HFFc6 (cell line): ENCODE measurements around the gene VPREB3. TPM values are rescaled to one million over a fixed set of nuclear protein-coding genes. Genes with fewer than 3 reads are reported as not detected.

Experiments
- DNase-seq: peaks from one replicate; pipeline ENCODE4 v3.0.0-alpha.2; 2018
- H3K27ac Mint-ChIP-seq: 2 replicates; pipeline ENCODE4 v1.8.0; 2020; ENCODE audit warnings: mild to moderate bottlenecking, mixed read lengths
- H3K27me3 Mint-ChIP-seq: 2 replicates; pipeline ENCODE4 v1.8.0; 2021; ENCODE audit warnings: mild to moderate bottlenecking, moderate library complexity, mixed read lengths; ENCODE audit not compliant: insufficient read depth
- H3K36me3 Mint-ChIP-seq: 2 replicates; pipeline ENCODE4 v1.8.0; 2021; ENCODE audit warnings: low read depth, mixed read lengths
- H3K4me1 Mint-ChIP-seq: 2 replicates; pipeline ENCODE4 v1.8.0; 2020; ENCODE audit warnings: low read depth, mixed read lengths
- H3K4me3 Mint-ChIP-seq: 2 replicates; pipeline ENCODE4 v1.8.0; 2020; ENCODE audit warnings: mild to moderate bottlenecking, moderate library complexity, mixed read lengths
- H3K9me3 Mint-ChIP-seq: 2 replicates; pipeline ENCODE4 v1.8.0; 2020; ENCODE audit warnings: mild to moderate bottlenecking, mixed read lengths
- total RNA-seq, 6 experiments: library from RNA; stranded (reverse); fragmentation: NEBNext Ultra II Directional; extraction: Animal tissue kit (Norgen Biotek cat#: 25700); gene quantifications; 2 replicates in 1 of 6; 3 replicates in 5 of 6; pipeline ENCODE4 v1.2.3, GENCODE V29; 2021
- TF ChIP-seq, protein P1 (sequence below): fragments of 200-600 bp; sonication (generic); IDR thresholded peaks from 2 replicates; pipeline ENCODE4 v1.5.0; 2021; ENCODE audit warnings: antibody characterized with exemption, mild to moderate bottlenecking

Gene VPREB3
- total RNA-seq, 6 experiments from 2014 or later, result 0.33 to 0.57 TPM; not detected in 4

DNA sequence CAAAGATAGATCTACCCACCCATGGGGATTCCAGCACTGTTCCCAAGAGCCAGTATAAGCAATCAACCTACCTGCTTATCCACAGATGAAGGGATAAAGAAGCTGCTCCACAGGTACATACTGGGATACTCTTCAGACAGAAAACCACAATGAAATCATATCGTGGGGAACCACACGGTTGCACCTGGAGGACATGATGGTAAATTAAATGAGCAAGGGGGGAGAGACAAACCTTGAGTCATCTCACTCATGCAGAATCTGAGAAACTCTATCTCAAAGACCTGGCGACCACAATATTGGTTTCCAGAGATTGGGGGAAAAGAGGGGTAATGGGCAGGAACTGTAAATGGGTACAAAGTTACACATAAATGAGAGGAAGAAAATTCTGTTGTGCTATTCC lies 48.9 kb downstream of the VPREB3 start:
- TF ChIP-seq, protein P1, sequence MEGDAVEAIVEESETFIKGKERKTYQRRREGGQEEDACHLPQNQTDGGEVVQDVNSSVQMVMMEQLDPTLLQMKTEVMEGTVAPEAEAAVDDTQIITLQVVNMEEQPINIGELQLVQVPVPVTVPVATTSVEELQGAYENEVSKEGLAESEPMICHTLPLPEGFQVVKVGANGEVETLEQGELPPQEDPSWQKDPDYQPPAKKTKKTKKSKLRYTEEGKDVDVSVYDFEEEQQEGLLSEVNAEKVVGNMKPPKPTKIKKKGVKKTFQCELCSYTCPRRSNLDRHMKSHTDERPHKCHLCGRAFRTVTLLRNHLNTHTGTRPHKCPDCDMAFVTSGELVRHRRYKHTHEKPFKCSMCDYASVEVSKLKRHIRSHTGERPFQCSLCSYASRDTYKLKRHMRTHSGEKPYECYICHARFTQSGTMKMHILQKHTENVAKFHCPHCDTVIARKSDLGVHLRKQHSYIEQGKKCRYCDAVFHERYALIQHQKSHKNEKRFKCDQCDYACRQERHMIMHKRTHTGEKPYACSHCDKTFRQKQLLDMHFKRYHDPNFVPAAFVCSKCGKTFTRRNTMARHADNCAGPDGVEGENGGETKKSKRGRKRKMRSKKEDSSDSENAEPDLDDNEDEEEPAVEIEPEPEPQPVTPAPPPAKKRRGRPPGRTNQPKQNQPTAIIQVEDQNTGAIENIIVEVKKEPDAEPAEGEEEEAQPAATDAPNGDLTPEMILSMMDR, result no peak
- H3K4me3 Mint-ChIP-seq, result no peak overlapping the region
- H3K36me3 Mint-ChIP-seq, result peaks cover 40% of the 10 kb centered on the region
- H3K27me3 Mint-ChIP-seq, result no peaks in the 10 kb centered on the region
- no peaks in the 10 kb centered on the region for H3K9me3 Mint-ChIP-seq
- H3K27ac Mint-ChIP-seq, result no peak overlapping the region
- peaks cover 20% of the 10 kb centered on the region for H3K4me1 Mint-ChIP-seq
- DNase-seq, result no peak

DNA sequence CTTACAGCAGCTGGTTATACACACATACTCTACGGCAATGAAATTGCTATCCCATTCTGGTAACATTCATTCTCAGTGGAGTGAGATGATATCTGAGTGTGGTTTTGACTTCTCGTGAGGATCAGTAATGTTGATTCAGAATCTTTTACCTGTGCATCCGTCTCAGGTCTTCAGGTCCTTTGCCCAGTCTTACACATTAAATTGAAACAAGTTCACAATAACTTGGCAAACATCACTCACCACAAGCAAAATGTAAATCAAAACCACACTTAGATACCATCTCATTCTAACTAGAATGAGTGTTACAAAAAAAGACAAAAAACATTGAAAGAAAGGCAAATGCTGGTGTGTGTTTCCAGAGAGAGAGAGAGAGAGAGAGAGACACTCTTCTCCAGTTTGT lies 49.4 kb downstream of the VPREB3 start:
- TF ChIP-seq, protein P1, result no peak
- Mint-ChIP-seq H3K4me1 (peaks cover 18% of the 10 kb centered on the region), H3K9me3 (no peaks in the 10 kb centered on the region), H3K36me3 (peaks cover 40% of the 10 kb centered on the region), H3K4me3 (no peak overlapping the region), H3K27me3 (no peaks in the 10 kb centered on the region), H3K27ac (no peak overlapping the region)
- DNase-seq, result no peak

DNA sequence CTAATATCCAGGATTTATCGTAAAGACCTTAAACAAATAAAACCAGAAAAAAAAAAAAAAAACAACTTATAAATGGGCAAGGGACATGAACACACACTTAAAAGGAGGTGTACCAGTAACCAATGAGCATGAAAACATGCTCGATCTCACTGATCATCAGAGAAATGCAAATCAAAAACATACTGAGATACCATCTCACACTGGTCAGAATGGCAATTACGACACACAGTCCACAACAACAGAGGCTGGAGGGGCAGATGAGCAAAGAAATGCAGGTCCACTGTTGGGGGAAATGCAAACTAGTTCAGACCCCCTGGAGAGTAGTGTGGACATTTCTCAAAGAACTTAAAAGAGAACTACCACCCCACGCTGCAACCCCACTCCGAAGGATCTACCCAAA lies 50.2 kb downstream of the VPREB3 start:
- DNase-seq, result no peak
- no peaks in the 10 kb centered on the region for H3K27me3 Mint-ChIP-seq
- H3K4me3 Mint-ChIP-seq, result no peak overlapping the region
- H3K4me1 Mint-ChIP-seq, result peaks cover 11% of the 10 kb centered on the region
- no peak overlapping the region for H3K27ac Mint-ChIP-seq
- peaks cover 40% of the 10 kb centered on the region for H3K36me3 Mint-ChIP-seq
- no peaks in the 10 kb centered on the region for H3K9me3 Mint-ChIP-seq
- TF ChIP-seq, protein P1, result no peak

Other genes starting within 250 kb of the VPREB3 start
- not detected for gene IGLL1, start 174.1 kb downstream of the VPREB3 start, total RNA-seq
- gene DRICH1, start 122.1 kb downstream of the VPREB3 start, total RNA-seq, result under 1 TPM in 3 of 6 experiments, not detected in 3; 0.14 to 0.25 (median 0.24) TPM
- gene RGL4, start 63.4 kb downstream of the VPREB3 start, total RNA-seq, result not detected
- gene ZNF70, start 3.3 kb downstream of the VPREB3 start, total RNA-seq, result 1 to 10 TPM; 6.0 to 7.0 (median 6.4) TPM
- gene C22orf15, start 8.6 kb upstream of the VPREB3 start, total RNA-seq, result 1 to 10 TPM in 3 of 6 experiments, under 1 TPM in 3; 0.48 to 4.0 (median 1.1) TPM
- 100 to 1,000 TPM in 4 of 6 experiments, 10 to 100 TPM in 2; 89.3 to 117 (median 106) TPM for gene CHCHD10, start 13.5 kb upstream of the VPREB3 start, total RNA-seq
- gene MMP11, start 18.4 kb upstream of the VPREB3 start, total RNA-seq, result 1 to 10 TPM; 1.7 to 3.6 (median 2.7) TPM
- 100 to 1,000 TPM in 1 of 6 experiments, 10 to 100 TPM in 5; 91.5 to 101 (median 97.3) TPM for gene SMARCB1, start 32.5 kb upstream of the VPREB3 start, total RNA-seq
- under 1 TPM; 0.21 to 0.88 (median 0.40) TPM for gene DERL3, start 84.6 kb upstream of the VPREB3 start, total RNA-seq
- gene SLC2A11, start 103.5 kb upstream of the VPREB3 start, total RNA-seq, result 10 to 100 TPM in 4 of 6 experiments, 1 to 10 TPM in 2; 8.9 to 13.2 (median 10.5) TPM
- 100 to 1,000 TPM; 625 to 741 (median 699) TPM for gene MIF, start 140.0 kb upstream of the VPREB3 start, total RNA-seq
- gene GSTT2B, start 206.8 kb upstream of the VPREB3 start, total RNA-seq, result 10 to 100 TPM; 31.4 to 39.2 (median 34.1) TPM
- under 1 TPM; 0.26 to 0.66 (median 0.47) TPM for gene DDTL, start 212.5 kb upstream of the VPREB3 start, total RNA-seq
- gene DDT, start 220.0 kb upstream of the VPREB3 start, total RNA-seq, result 100 to 1,000 TPM in 4 of 6 experiments, 10 to 100 TPM in 2; 96.1 to 120 (median 108) TPM
- under 1 TPM in 5 of 6 experiments, not detected in 1; 0.38 to 0.64 (median 0.43) TPM for gene GSTT2, start 225.7 kb upstream of the VPREB3 start, total RNA-seq